Thyroid gland (tissue), 4 donors: ENCODE measurements around the gene NUP50. TPM values are rescaled to one million over a fixed set of nuclear protein-coding genes. Genes with fewer than 3 reads are reported as not detected.

ENCODE experiments used
- DNase-seq, 2 donors: peaks; one replicate each; pipeline ENCODE4 v3.0.0-alpha.2; 2019
- H3K27ac ChIP-seq, 3 donors: fragments of 200-600 bp; sonication (generic); 1 replicate in 2 of 3; 2 replicates in 1 of 3; pipeline ENCODE4 v1.5.1; 2016 to 2019; ENCODE audit warnings: mild to moderate bottlenecking in 1 of 3, moderate library complexity in 1 of 3
- H3K27me3 ChIP-seq: fragments of 200-600 bp; sonication (generic); one replicate; pipeline ENCODE4 v1.5.1; 2019
- H3K36me3 ChIP-seq, 2 donors: fragments of 200-600 bp; sonication (generic); one replicate each; pipeline ENCODE4 v1.5.1; 2016 to 2019
- H3K4me1 ChIP-seq, 2 donors: fragments of 200-600 bp; sonication (generic); one replicate each; pipeline ENCODE4 v1.5.1; 2017 to 2019
- H3K4me3 ChIP-seq, 3 donors: fragments of 200-600 bp; sonication (generic); replicated peaks in 1 of 3; 1 replicate in 2 of 3; 2 replicates in 1 of 3; pipeline ENCODE4 v1.5.1; 2016; ENCODE audit warnings: mild to moderate bottlenecking in 1 of 3
- H3K9me3 ChIP-seq: fragments of 200-600 bp; sonication (generic); one replicate; pipeline ENCODE4 v1.5.1; 2017
- POLR2A ChIP-seq, 2 donors: fragments of 450-650 bp; IDR thresholded peaks; one replicate each; pipeline ENCODE4 v1.6.1; 2017; ENCODE audit warnings: antibody characterized with exemption in 2 of 2, mild to moderate bottlenecking in 2 of 2, moderate library complexity in 1 of 2
- WGBS, 2 donors: methylation state at CpG; one replicate each; pipeline ENCODE4 v1.1.5; 2017; 5-methylcytosine and 5-hydroxymethylcytosine counted together
- intact Hi-C: fragments of 100-400 bp; cut with DNase I; formaldehyde crosslinking; loops from one replicate; pipeline ENCODE4 v1.15.1; 2023
- total RNA-seq, 4 donors: library from RNA; depleted of rRNA; stranded (reverse); fragments of >200 nt; gene quantifications; one replicate each; pipeline ENCODE4 v1.2.3, GENCODE V29; 2016
- TF ChIP-seq, protein P1 (sequence below), 6 experiments: fragments of 200-600 bp in 3 of 6; fragments of 450-650 bp in 3 of 6; sonication (generic) in 3 of 6; IDR thresholded peaks; one replicate each; pipeline ENCODE4 v1.5.1; 2016 to 2019; ENCODE audit warnings: antibody characterized with exemption in 6 of 6, mild to moderate bottlenecking in 2 of 6, inconsistent platforms in 1 of 6, moderate library complexity in 1 of 6

NUP50 gene
- total RNA-seq, 4 donors from 2014 or later = 53.9 to 128 (median 91.9) TPM

DNA sequence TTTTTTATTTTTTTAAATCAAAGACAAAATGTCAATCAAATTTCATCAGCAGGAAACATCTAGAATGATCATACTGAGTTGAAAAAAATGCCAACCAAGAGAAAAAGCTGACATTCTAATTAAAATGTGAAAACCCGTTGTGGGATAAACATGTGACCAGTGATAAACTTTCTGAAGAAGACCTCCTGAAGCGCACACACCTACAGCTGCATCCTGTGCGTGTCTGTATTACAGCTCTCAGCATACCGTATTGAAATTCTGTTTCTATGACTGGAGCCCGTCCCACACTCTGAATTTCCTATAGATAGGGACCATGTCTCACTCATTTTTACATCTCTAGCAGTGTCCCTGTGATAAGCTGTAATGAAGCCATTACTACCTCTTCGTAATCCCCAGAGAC is 12.2 kb upstream of the NUP50 start:
- Histone ChIP-seq H3K27ac (no peak overlapping the region), H3K27me3 (no peaks in the 10 kb centered on the region), H3K4me3 (no peak overlapping the region), H3K9me3 (no peaks in the 10 kb centered on the region), H3K4me1 (no peaks in the 10 kb centered on the region), H3K36me3 (no peaks in the 10 kb centered on the region)
- intact Hi-C loops = no loop called here
- no peak for DNase-seq
- TF ChIP-seq POLR2A (IDR thresholded peaks at IDR 0.05) = no peak
- TF ChIP-seq, protein P1, sequence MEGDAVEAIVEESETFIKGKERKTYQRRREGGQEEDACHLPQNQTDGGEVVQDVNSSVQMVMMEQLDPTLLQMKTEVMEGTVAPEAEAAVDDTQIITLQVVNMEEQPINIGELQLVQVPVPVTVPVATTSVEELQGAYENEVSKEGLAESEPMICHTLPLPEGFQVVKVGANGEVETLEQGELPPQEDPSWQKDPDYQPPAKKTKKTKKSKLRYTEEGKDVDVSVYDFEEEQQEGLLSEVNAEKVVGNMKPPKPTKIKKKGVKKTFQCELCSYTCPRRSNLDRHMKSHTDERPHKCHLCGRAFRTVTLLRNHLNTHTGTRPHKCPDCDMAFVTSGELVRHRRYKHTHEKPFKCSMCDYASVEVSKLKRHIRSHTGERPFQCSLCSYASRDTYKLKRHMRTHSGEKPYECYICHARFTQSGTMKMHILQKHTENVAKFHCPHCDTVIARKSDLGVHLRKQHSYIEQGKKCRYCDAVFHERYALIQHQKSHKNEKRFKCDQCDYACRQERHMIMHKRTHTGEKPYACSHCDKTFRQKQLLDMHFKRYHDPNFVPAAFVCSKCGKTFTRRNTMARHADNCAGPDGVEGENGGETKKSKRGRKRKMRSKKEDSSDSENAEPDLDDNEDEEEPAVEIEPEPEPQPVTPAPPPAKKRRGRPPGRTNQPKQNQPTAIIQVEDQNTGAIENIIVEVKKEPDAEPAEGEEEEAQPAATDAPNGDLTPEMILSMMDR (IDR thresholded peaks at IDR 0.05) = no peak
- WGBS, 2 donors = 85 to 87% methylated on average over 6 of the region's 6 CpGs

DNA sequence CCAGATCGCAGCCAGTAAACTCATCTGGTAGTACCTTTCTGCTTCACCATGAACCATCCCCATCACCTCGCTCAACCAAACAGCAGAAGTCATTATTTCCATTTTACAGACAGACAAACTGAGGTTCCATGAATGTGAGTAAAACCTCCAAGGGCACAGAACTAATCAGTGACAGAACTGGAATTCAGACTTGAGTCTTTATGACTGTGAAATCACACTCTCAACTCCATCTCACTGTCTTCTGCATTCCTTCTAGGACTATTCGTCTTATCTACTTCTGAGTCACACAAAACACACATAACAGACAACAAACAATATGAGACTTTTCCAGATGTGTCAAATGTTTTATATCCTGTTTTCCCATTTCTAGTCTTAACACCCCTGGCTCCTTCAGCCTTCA is 9.3 kb upstream of the NUP50 start:
- DNase-seq = no peak
- no peaks in the 10 kb centered on the region for H3K9me3 ChIP-seq
- TF ChIP-seq POLR2A (IDR thresholded peaks at IDR 0.05) = no peak
- TF ChIP-seq, protein P1 (IDR thresholded peaks at IDR 0.05) = no peak
- no peaks in the 10 kb centered on the region for H3K27me3 ChIP-seq
- no peak overlapping the region for H3K27ac ChIP-seq
- no peaks in the 10 kb centered on the region for H3K36me3 ChIP-seq
- H3K4me1 ChIP-seq = peaks cover 0 to 13% of the 10 kb centered on the region in 2 donors
- no peak overlapping the region for H3K4me3 ChIP-seq
- 97 to 98% methylated on average over 3 of the region's 3 CpGs for WGBS, 2 donors
- intact Hi-C loops = no loop called here

DNA sequence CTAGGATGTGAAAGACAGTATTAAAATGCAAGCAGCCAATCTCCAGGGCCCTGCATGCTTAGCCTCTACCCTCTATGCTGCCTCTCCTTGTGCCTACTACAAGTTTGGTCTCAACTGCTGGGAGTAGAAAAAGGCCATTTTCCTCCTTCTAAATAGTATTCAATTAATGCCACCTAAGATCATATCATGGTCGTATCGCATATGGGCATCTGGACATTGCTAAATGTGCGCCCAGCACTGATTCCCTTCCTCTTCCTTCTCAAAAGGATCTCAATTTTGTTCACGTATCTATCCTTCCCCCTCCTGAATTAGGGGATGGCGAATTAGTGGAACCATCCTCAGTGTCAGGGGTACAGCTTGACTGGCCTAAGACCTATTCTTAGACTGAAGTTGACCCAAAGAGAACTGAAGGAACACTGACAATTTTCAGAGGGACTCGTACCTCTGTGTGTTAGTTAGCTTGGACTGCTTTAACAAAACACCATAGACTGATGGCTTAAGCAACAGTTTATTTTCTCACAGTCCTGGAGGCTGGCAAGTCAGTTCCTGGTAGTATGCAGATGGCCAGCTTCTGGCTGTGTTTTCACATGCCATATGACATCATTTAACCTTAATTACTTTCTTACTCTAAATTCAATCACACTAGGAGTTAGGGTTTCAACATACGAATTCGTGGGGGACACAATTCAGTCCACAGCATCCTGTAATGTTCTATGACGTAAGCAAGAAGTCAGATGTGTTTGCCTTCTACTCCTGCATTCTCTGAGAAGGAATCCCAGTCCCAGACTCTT is 8.5 kb upstream of the NUP50 start:
- 88 to 90% methylated on average over 9 of the region's 9 CpGs for WGBS, 2 donors
- Histone ChIP-seq H3K36me3 (no peaks in the 10 kb centered on the region), H3K27me3 (no peaks in the 10 kb centered on the region), H3K4me1 (peaks cover 0 to 22% of the 10 kb centered on the region in 2 donors), H3K9me3 (no peaks in the 10 kb centered on the region), H3K27ac (no peak overlapping the region), H3K4me3 (no peak overlapping the region)
- no peak for TF ChIP-seq POLR2A (IDR thresholded peaks at IDR 0.05)
- TF ChIP-seq, protein P1 (IDR thresholded peaks at IDR 0.05) = no peak
- intact Hi-C loops = no loop called here
- no peak for DNase-seq

DNA sequence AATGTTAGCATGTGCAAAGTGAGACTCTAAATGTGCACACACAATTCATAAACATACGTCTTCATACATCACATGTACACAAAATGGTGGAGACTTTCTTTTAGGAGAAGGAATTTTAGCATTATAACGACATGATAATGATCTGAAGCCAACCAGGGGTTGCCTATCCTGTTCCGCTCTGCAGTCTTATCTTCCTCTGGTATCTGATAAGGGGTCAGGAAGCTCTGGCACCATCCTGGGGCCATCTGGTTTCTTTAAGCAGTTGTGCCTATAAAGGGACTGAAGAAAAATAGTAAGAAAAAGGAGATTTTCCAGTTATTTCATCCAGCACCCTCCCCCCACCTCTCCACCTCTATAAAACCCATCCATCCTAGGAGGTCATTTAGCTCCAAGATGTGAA is 5.8 kb upstream of the NUP50 start:
- intact Hi-C loops = no loop called here
- DNase-seq = no peak
- no peaks in the 10 kb centered on the region for H3K36me3 ChIP-seq
- no peak for TF ChIP-seq POLR2A (IDR thresholded peaks at IDR 0.05)
- TF ChIP-seq, protein P1 (IDR thresholded peaks at IDR 0.05) = no peak
- H3K4me1 ChIP-seq = peaks cover 3 to 29% of the 10 kb centered on the region in 2 donors
- H3K9me3 ChIP-seq = no peaks in the 10 kb centered on the region
- no peak overlapping the region for H3K27ac ChIP-seq
- H3K4me3 ChIP-seq = no peak overlapping the region
- H3K27me3 ChIP-seq = no peaks in the 10 kb centered on the region
- 91 to 96% methylated on average over 3 of the region's 3 CpGs for WGBS, 2 donors

DNA sequence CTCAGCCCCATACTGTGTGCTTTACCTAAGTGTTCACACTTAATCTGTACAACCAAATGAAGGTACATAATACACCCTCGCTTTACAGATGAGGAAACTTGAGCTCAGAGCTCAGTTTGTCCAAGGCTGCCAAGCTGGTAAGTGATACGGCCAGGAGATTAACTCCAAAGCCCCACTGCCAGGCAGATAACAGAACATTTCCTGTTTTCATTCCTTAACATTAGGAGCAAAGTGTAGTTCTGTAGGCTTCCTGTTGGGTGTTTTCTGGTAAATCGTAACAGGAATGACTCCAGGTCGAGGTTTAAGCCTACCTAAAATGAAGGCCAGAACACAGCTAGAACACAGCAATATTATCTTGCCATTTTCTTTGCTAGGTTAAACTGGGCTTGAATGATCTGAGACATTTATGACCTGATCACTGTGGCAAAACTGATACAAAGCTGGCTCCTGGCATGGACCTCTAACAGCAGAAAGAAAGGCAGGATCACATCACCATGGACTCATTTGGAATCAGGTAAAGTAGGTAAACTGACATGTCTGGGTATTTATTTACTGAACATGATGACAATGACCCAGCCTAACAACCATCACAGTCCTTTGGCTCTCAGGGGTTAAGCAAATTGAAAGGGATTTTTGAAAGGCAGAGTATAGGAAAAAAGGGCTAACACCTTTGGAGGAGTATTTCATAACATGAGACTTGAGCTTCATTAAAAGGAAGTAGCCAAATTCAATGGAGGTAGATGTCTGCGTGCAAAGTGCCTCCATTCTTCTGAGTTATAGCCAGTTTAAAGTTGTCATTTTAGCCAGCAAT is 3.9 kb upstream of the NUP50 start:
- H3K9me3 ChIP-seq = no peaks in the 10 kb centered on the region
- no peak overlapping the region for H3K4me3 ChIP-seq
- no peaks in the 10 kb centered on the region for H3K27me3 ChIP-seq
- no peak for TF ChIP-seq POLR2A (IDR thresholded peaks at IDR 0.05)
- TF ChIP-seq, protein P1 (IDR thresholded peaks at IDR 0.05) = no peak
- peak overlapping the region in 2 of 3 donors; percentile 34 to 42 for H3K27ac ChIP-seq
- no peaks in the 10 kb centered on the region for H3K36me3 ChIP-seq
- intact Hi-C loops = no loop called here
- H3K4me1 ChIP-seq = peaks cover 3 to 31% of the 10 kb centered on the region in 2 donors
- 56 to 69% methylated on average over 5 of the region's 5 CpGs for WGBS, 2 donors
- DNase-seq = no peak
